Esophagus muscularis mucosa (tissue), 3 donors: ENCODE data around the gene AP1M2.

ENCODE experiments used
- CTCF ChIP-seq, 3 experiments: fragments of 200-600 bp in 2 of 3; fragments of 450-650 bp in 1 of 3; sonication (generic) in 2 of 3; IDR thresholded peaks; one replicate each; pipeline ENCODE4 v1.5.1; 2017 to 2019; ENCODE audit warnings: antibody characterized with exemption in 3 of 3, mild to moderate bottlenecking in 2 of 3, moderate library complexity in 1 of 3
- POLR2A ChIP-seq: fragments of 450-650 bp; IDR thresholded peaks from one replicate; pipeline ENCODE4 v1.6.1; 2017; ENCODE audit warnings: antibody characterized with exemption, moderate library complexity, mild to moderate bottlenecking, low read depth
- POLR2AphosphoS5 ChIP-seq, 2 donors: sonication (generic); formaldehyde crosslinking; IDR thresholded peaks; one replicate each; pipeline ENCODE4 v1.6.1; 2017; ENCODE audit warnings: antibody characterized with exemption in 2 of 2

GRCh38 chr19:10537668-10538067, 49.4 kb downstream of the AP1M2 start:
- no peak for TF ChIP-seq POLR2A
- no peak for TF ChIP-seq CTCF (IDR thresholded peaks at IDR 0.05)
- TF ChIP-seq POLR2AphosphoS5 (IDR thresholded peaks at IDR 0.05): no peak
